PFSK-1 (cell line): ENCODE measurements around the gene EID2.

ENCODE experiments used
- FOXP2 ChIP-seq: optimal IDR thresholded peaks from 2 replicates; pipeline ENCODE3; 2011; ENCODE audit warnings: borderline replicate concordance, control low read depth, inconsistent platforms; ENCODE audit not compliant: insufficient read depth; ENCODE audit errors: extremely low read length, extremely low read depth
- POLR2AphosphoS5 ChIP-seq: IDR thresholded peaks from 2 replicates; pipeline ENCODE4 v1.6.1; 2012; ENCODE audit warnings: low read depth, mild to moderate bottlenecking, control low read depth, low read length, moderate library complexity
- REST ChIP-seq, 2 experiments: IDR thresholded peaks; 2 replicates each; pipeline versions ENCODE4 v1.6.1 to v1.8.0; 2011 to 2012; ENCODE audit warnings: low read depth in 2 of 2, low read length in 2 of 2, control low read depth in 1 of 2, inconsistent platforms in 1 of 2, mild to moderate bottlenecking in 1 of 2, moderate library complexity in 1 of 2; ENCODE audit not compliant: insufficient read depth in 1 of 2
- TAF1 ChIP-seq: IDR thresholded peaks from 2 replicates; pipeline ENCODE4 v1.6.1; 2012; ENCODE audit warnings: low read length, control low read depth, borderline replicate concordance; ENCODE audit not compliant: insufficient read depth

GRCh38 chr19:39588066-39588465, 48.1 kb upstream of the EID2 start:
- TF ChIP-seq POLR2AphosphoS5: no peak
- TF ChIP-seq REST (IDR thresholded peaks at IDR 0.05; ENCODE audit: insufficient read depth in 1 of 2, low read depth in 2 of 2, low read length in 2 of 2): no peak
- no peak for TF ChIP-seq FOXP2
- no peak for TF ChIP-seq TAF1
